Mucosa of stomach (tissue), 1 donor: ENCODE data around the gene DTL.

ENCODE experiments used
- H3K27me3 ChIP-seq: one replicate; pipeline ENCODE4 v1.7.0; 2013; ENCODE audit warnings: mild to moderate bottlenecking, low read length; ENCODE audit not compliant: control insufficient read depth, insufficient read depth
- H3K36me3 ChIP-seq: one replicate; pipeline ENCODE4 v1.7.0; 2013; ENCODE audit warnings: low read length; ENCODE audit not compliant: control insufficient read depth, insufficient read depth
- H3K4me1 ChIP-seq: one replicate; pipeline ENCODE4 v1.7.0; 2013; ENCODE audit warnings: mild to moderate bottlenecking, low read length; ENCODE audit not compliant: control insufficient read depth, insufficient read depth
- H3K4me3 ChIP-seq: one replicate; pipeline ENCODE4 v1.7.0; 2013; ENCODE audit warnings: low read length
- H3K9ac ChIP-seq: one replicate; pipeline ENCODE4 v1.7.0; 2013; ENCODE audit warnings: mild to moderate bottlenecking, low read length, moderate library complexity
- H3K9me3 ChIP-seq: one replicate; pipeline ENCODE4 v1.7.0; 2013; ENCODE audit warnings: mild to moderate bottlenecking, low read length, moderate library complexity; ENCODE audit not compliant: control insufficient read depth
- donor health status: Pancreatic carcinoma.

DTL gene

GRCh38 chr1:212042436-212042835 lies 6.9 kb downstream of the DTL start:
- H3K36me3 ChIP-seq: no peaks in the 10 kb centered on the region
- no peak overlapping the region for H3K4me3 ChIP-seq
- no peak overlapping the region for H3K9ac ChIP-seq
- H3K27me3 ChIP-seq: no peaks in the 10 kb centered on the region
- H3K9me3 ChIP-seq: no peaks in the 10 kb centered on the region
- H3K4me1 ChIP-seq: no peaks in the 10 kb centered on the region

- Histone ChIP-seq H3K9me3 (no peaks in the 10 kb centered on the region), H3K9ac (no peak overlapping the region), H3K27me3 (no peaks in the 10 kb centered on the region), H3K36me3 (no peaks in the 10 kb centered on the region), H3K4me3 (no peak overlapping the region), H3K4me1 (no peaks in the 10 kb centered on the region)
Observed at GRCh38 chr1:212044851-212045250, 9.3 kb downstream of the DTL start.

- H3K36me3 ChIP-seq: no peaks in the 10 kb centered on the region
- no peak overlapping the region for H3K9ac ChIP-seq
- no peaks in the 10 kb centered on the region for H3K4me1 ChIP-seq
- H3K9me3 ChIP-seq: no peaks in the 10 kb centered on the region
- H3K4me3 ChIP-seq: no peak overlapping the region
- no peaks in the 10 kb centered on the region for H3K27me3 ChIP-seq
Observed at GRCh38 chr1:212045981-212046380, 10.4 kb downstream of the DTL start.

- no peak overlapping the region for H3K9ac ChIP-seq
Observed at GRCh38 chr1:212053993-212054392, 18.4 kb downstream of the DTL start.

GRCh38 chr1:212055333-212055732 lies 19.8 kb downstream of the DTL start:
- no peaks in the 10 kb centered on the region for H3K36me3 ChIP-seq

More at GRCh38 chr1:212053993-212054392, 18.4 kb downstream of the DTL start:
- no peak overlapping the region for H3K4me3 ChIP-seq
- no peaks in the 10 kb centered on the region for H3K4me1 ChIP-seq
- no peaks in the 10 kb centered on the region for H3K27me3 ChIP-seq
- no peaks in the 10 kb centered on the region for H3K9me3 ChIP-seq
- H3K36me3 ChIP-seq: no peaks in the 10 kb centered on the region

GRCh38 chr1:212060632-212061472 lies 25.3 kb downstream of the DTL start:
- no peak overlapping the region for H3K9ac ChIP-seq
- no peaks in the 10 kb centered on the region for H3K27me3 ChIP-seq
- H3K4me1 ChIP-seq: no peaks in the 10 kb centered on the region
- no peak overlapping the region for H3K4me3 ChIP-seq
- no peaks in the 10 kb centered on the region for H3K9me3 ChIP-seq
- no peaks in the 10 kb centered on the region for H3K36me3 ChIP-seq

More at GRCh38 chr1:212055333-212055732, 19.8 kb downstream of the DTL start:
- Histone ChIP-seq H3K4me3 (no peak overlapping the region), H3K4me1 (no peaks in the 10 kb centered on the region), H3K9ac (no peak overlapping the region), H3K9me3 (no peaks in the 10 kb centered on the region), H3K27me3 (no peaks in the 10 kb centered on the region)

- Histone ChIP-seq H3K4me1 (no peaks in the 10 kb centered on the region), H3K9ac (no peak overlapping the region), H3K36me3 (no peaks in the 10 kb centered on the region), H3K9me3 (no peaks in the 10 kb centered on the region), H3K27me3 (no peaks in the 10 kb centered on the region), H3K4me3 (no peak overlapping the region)
Observed at GRCh38 chr1:212062832-212063438, 27.4 kb downstream of the DTL start.

GRCh38 chr1:212067787-212068186 lies 32.2 kb downstream of the DTL start:
- Histone ChIP-seq H3K9me3 (no peaks in the 10 kb centered on the region), H3K36me3 (no peaks in the 10 kb centered on the region), H3K4me3 (no peak overlapping the region), H3K9ac (no peak overlapping the region), H3K4me1 (peaks cover 9% of the 10 kb centered on the region), H3K27me3 (no peaks in the 10 kb centered on the region)

- no peak overlapping the region for H3K9ac ChIP-seq
- no peak overlapping the region for H3K4me3 ChIP-seq
- H3K9me3 ChIP-seq: no peaks in the 10 kb centered on the region
- H3K27me3 ChIP-seq: no peaks in the 10 kb centered on the region
- H3K36me3 ChIP-seq: no peaks in the 10 kb centered on the region
- H3K4me1 ChIP-seq: peaks cover 9% of the 10 kb centered on the region
Observed at GRCh38 chr1:212070720-212071302, 35.3 kb downstream of the DTL start.

GRCh38 chr1:212072047-212072446 lies 36.5 kb downstream of the DTL start:
- peaks cover 9% of the 10 kb centered on the region for H3K4me1 ChIP-seq
- H3K9ac ChIP-seq: no peak overlapping the region
- H3K4me3 ChIP-seq: no peak overlapping the region
- H3K9me3 ChIP-seq: no peaks in the 10 kb centered on the region
- H3K27me3 ChIP-seq: no peaks in the 10 kb centered on the region
- H3K36me3 ChIP-seq: no peaks in the 10 kb centered on the region

- H3K9me3 ChIP-seq: no peaks in the 10 kb centered on the region
- no peak overlapping the region for H3K9ac ChIP-seq
- H3K36me3 ChIP-seq: no peaks in the 10 kb centered on the region
- no peak overlapping the region for H3K4me3 ChIP-seq
- H3K27me3 ChIP-seq: no peaks in the 10 kb centered on the region
- H3K4me1 ChIP-seq: peaks cover 9% of the 10 kb centered on the region
Observed at GRCh38 chr1:212073490-212073889, 37.9 kb downstream of the DTL start.

- no peak overlapping the region for H3K9ac ChIP-seq
- no peaks in the 10 kb centered on the region for H3K27me3 ChIP-seq
- H3K9me3 ChIP-seq: no peaks in the 10 kb centered on the region
- peaks cover 9% of the 10 kb centered on the region for H3K4me1 ChIP-seq
- H3K36me3 ChIP-seq: no peaks in the 10 kb centered on the region
- H3K4me3 ChIP-seq: no peak overlapping the region
Observed at GRCh38 chr1:212074313-212074712, 38.8 kb downstream of the DTL start.
